GM12865 (cell line): Measurements from ENCODE around the gene FAM114A2.

Experiments
- DNase-seq: peaks from one replicate; pipeline ENCODE4 v3.0.0; 2010; ENCODE audit warnings: low read depth
- H3K4me3 ChIP-seq: 2 replicates; pipeline ENCODE4 v1.5.1; 2011; ENCODE audit warnings: mild to moderate bottlenecking, low read depth, low read length, control low read depth
- TF ChIP-seq, protein P1 (sequence below): IDR thresholded peaks from 2 replicates; pipeline ENCODE4 v1.5.1; 2011; ENCODE audit warnings: low read length, control low read depth, low read depth, inconsistent platforms; ENCODE audit not compliant: insufficient read depth; ENCODE audit errors: missing control alignments

FAM114A2 gene

DNA sequence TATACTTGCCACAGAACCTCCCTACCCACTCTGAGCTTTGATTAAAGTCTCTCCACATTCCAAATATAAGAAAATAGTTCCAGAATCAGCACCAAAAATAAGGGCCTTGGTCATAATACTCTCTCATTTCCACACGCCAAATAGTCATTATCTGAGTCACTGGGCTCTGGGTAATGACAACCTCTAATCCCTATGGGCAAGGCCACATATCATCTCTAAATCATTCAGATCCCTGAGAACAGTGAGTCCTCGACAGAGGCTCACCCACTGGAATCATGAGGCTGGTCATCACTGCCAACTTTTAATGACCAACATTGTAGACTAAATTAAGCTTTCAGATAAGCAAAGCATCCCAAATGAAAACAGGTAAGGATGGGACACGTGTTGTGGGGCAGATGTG is 28.1 kb downstream of the FAM114A2 start:
- TF ChIP-seq, protein P1, sequence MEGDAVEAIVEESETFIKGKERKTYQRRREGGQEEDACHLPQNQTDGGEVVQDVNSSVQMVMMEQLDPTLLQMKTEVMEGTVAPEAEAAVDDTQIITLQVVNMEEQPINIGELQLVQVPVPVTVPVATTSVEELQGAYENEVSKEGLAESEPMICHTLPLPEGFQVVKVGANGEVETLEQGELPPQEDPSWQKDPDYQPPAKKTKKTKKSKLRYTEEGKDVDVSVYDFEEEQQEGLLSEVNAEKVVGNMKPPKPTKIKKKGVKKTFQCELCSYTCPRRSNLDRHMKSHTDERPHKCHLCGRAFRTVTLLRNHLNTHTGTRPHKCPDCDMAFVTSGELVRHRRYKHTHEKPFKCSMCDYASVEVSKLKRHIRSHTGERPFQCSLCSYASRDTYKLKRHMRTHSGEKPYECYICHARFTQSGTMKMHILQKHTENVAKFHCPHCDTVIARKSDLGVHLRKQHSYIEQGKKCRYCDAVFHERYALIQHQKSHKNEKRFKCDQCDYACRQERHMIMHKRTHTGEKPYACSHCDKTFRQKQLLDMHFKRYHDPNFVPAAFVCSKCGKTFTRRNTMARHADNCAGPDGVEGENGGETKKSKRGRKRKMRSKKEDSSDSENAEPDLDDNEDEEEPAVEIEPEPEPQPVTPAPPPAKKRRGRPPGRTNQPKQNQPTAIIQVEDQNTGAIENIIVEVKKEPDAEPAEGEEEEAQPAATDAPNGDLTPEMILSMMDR, result no peak
- DNase-seq, result no peak
- no peak overlapping the region for H3K4me3 ChIP-seq

DNA sequence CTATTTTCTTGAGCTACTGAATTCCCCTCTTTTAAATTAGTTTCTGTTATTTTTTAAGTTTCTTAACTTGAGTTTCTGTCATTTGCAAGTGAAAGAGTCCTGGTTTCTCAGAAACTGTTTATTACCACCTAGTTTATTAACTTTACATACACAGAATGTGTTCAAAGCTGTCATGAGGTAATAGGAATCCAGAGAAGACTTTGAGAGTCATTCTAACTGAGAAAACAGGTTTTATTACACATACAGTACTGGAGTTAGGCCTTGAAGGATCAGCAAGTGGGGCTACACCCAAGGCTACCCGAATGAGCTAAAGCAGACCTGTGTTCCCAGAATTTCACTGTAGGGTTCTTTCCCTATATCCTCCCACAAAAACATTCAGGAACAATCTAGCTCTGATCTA is 33.1 kb downstream of the FAM114A2 start:
- TF ChIP-seq, protein P1, result no peak
- no peak for DNase-seq
- H3K4me3 ChIP-seq, result no peak overlapping the region

DNA sequence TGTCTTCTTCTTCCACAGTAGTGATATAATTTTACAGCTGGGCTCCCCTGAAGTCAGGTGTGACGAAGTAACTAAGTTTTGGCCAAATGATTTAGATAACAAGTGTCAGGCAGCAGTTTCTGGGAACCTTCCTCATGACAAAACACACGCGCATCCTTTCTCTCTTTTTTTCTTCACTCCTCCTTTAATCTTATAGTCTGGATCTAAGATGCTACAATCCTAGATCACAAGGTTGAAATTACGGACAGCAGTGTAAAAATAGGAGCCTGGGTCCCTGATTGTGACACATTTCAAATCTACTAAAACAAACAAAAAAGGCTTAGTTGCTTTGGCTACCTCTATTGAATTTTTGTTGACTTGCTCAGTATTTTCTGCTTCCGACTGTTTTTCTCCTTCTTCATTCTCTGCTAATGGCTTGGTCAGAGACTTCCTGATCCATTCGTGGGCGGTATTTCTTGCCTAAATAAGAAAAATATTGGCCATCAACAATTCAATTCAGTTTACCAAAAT is 36.1 kb downstream of the FAM114A2 start:
- H3K4me3 ChIP-seq, result no peak overlapping the region
- TF ChIP-seq, protein P1, result no peak
- no peak for DNase-seq

DNA sequence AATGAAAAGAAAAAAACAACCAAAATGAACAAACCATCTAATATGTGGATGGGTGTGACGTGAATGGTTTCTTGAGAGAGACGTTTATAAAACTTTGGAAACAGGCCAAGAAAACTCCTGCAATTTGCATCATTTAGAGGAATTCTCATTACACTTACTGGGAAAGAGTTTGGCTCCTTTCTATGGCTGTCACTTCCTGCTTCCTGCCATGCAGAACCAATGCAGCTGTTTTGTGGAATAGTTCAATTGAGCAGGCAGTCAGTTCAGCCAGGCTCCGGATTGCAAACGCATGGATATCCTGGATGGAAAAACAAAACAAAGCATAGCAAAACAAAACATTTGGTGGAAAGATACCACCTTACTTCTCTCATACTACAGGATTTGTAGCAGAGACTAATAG is 36.6 kb downstream of the FAM114A2 start:
- DNase-seq, result no peak
- TF ChIP-seq, protein P1, result no peak
- no peak overlapping the region for H3K4me3 ChIP-seq

DNA sequence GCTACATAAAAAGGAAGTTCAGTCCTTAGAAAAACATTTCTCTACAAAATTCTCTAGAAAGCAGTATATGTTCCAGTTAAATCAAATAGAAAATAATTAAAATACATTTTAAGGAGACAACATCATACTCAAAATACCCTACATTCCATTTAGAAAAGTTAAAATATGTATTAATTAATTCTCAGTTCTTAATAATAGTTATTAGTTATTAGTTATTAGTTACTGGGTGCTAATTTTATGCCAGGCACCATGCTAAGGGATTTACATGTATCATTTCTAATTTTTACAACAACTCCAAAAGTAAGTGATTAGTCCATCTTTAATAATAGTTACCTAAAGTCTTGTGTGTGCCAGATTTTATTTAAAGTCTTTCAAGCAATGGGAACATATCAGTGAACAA is 38.0 kb downstream of the FAM114A2 start:
- no peak for DNase-seq
- H3K4me3 ChIP-seq, result no peak overlapping the region
- TF ChIP-seq, protein P1, result no peak

DNA sequence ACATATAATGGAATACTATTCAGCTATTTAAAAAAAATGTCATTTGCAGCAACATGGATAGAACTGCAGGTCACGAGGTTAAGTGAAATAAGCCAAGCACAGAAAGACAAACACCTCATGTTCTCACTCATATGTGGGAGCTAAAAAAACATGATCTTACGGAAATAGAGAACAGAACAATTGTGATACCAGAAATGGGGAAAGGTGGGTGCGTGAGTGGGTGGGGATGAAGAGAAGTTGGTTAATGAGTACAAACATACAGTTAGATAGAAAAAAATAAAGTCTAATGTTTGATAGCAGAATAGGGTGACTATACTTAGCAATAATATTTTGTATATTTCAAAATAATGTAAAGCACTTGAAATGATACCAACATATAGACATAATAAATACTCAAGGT is 38.7 kb downstream of the FAM114A2 start:
- TF ChIP-seq, protein P1, result no peak
- no peak overlapping the region for H3K4me3 ChIP-seq
- no peak for DNase-seq

DNA sequence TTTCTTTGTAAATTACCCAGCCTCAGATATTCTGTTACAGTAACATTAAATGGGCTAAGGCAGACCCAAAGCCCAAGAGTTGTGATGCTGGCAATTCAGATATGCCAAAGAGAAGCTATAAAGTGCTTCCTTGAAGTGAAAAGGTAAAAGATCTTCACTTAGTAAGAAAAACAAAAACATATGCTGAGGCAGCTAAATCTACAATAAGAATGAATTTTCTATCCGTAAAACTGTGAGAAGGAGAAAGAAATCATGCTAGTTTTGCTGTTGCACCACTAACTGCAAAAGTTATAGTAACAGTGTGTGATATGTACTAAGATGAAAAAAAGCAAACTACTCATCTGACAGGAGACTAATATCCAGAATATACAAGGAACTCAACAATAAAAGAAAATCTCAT is 39.9 kb downstream of the FAM114A2 start:
- H3K4me3 ChIP-seq, result no peak overlapping the region
- TF ChIP-seq, protein P1, result no peak
- DNase-seq, result no peak
